NCI-H2171 treated with DMSO at 0.1 percent for 48 hours (cell line): ENCODE results near the gene NFAT5.
"Not testable (repeated sequence)": the region's sequence is repeated elsewhere in the genome, so short reads cannot be mapped to it uniquely, and the experiment has no call there.

Experiments used
- DNase-seq: peaks from one replicate; lab custom pipeline; 2025; lab: John Stamatoyannopoulos, UW

NFAT5 gene

GRCh38 chr16:69596801-69597200, 31.0 kb downstream of the NFAT5 start:
- no peak for DNase-seq

- no peak for DNase-seq
Measured at GRCh38 chr16:69598045-69598444, 32.3 kb downstream of the NFAT5 start.

GRCh38 chr16:69599731-69600130, 34.0 kb downstream of the NFAT5 start:
- no peak for DNase-seq

GRCh38 chr16:69600202-69600601, 34.4 kb downstream of the NFAT5 start:
- no peak for DNase-seq

- DNase-seq = no peak
Measured at GRCh38 chr16:69601250-69601649, 35.5 kb downstream of the NFAT5 start.

- DNase-seq = no peak
Measured at GRCh38 chr16:69606985-69607384, 41.2 kb downstream of the NFAT5 start.

GRCh38 chr16:69607674-69608073, 41.9 kb downstream of the NFAT5 start:
- DNase-seq = no peak

- DNase-seq = no peak
Measured at GRCh38 chr16:69610356-69610755, 44.6 kb downstream of the NFAT5 start.

- no peak for DNase-seq
Measured at GRCh38 chr16:69611103-69611640, 45.4 kb downstream of the NFAT5 start.

GRCh38 chr16:69613378-69614154, 47.8 kb downstream of the NFAT5 start:
- no peak for DNase-seq

- DNase-seq = no peak
Measured at GRCh38 chr16:69615528-69615927, 49.8 kb downstream of the NFAT5 start.

- no peak for DNase-seq
Measured at GRCh38 chr16:69616082-69616481, 50.3 kb downstream of the NFAT5 start.

- no peak for DNase-seq
Measured at GRCh38 chr16:69618307-69618706, 52.5 kb downstream of the NFAT5 start.

- no peak for DNase-seq
Measured at GRCh38 chr16:69618721-69619120, 53.0 kb downstream of the NFAT5 start.

- no peak for DNase-seq
Measured at GRCh38 chr16:69619514-69619913, 53.7 kb downstream of the NFAT5 start.

GRCh38 chr16:69620573-69620972, 54.8 kb downstream of the NFAT5 start:
- no peak for DNase-seq

GRCh38 chr16:69621225-69621624, 55.5 kb downstream of the NFAT5 start:
- DNase-seq = no peak

GRCh38 chr16:69626256-69626655, 60.5 kb downstream of the NFAT5 start:
- peak; percentile 56 for DNase-seq

- DNase-seq = no peak
Measured at GRCh38 chr16:69632828-69633227, 67.1 kb downstream of the NFAT5 start.

- DNase-seq = no peak
Measured at GRCh38 chr16:69633375-69633774, 67.6 kb downstream of the NFAT5 start.

- DNase-seq = not testable (repeated sequence)
Measured at GRCh38 chr16:69636563-69637146, 70.9 kb downstream of the NFAT5 start.

- not testable (repeated sequence) for DNase-seq
Measured at GRCh38 chr16:69637206-69637865, 71.6 kb downstream of the NFAT5 start.

- DNase-seq = not testable (repeated sequence)
Measured at GRCh38 chr16:69643997-69644396, 78.2 kb downstream of the NFAT5 start.
